Measurements from ENCODE around the gene MAPK7.

Gene MAPK7

DNA sequence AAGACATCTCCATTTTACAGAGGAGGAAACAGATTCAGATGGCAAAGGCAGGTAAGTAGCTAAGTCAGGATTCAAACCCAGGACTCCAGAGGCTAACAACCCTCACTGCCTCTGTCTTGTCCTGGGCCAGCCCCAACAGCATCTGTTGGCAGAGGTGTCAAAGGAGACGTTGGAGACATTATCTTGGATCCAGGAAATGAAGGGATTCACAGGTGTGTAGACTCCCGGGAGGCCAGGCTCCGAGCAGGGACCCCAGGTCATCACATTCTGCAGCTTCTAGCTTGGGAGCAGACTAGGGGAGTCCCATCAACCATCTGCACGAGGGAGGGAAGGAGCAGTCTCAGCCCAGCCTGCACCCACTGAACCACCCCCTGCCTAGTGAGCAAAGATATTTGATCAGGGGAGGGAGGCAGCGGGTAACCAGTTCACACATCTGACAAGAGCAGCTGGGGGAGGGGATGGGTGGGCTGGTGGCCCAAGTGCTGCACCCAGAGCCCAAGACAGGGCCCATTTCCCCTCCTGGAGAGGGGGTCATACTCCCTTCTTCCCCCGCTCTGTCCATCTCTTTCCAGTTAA, 14.8 kb upstream of the MAPK7 start:
- H3K4me3 Mint-ChIP-seq: peak overlapping the region in 1 of 2 donors; percentile 8
- H3K27me3 Mint-ChIP-seq: peaks cover 10 to 42% of the 10 kb centered on the region in 2 donors
- ATAC-seq (replicated peaks): no peak
- no peak for DNase-seq
- no peak overlapping the region for H3K27ac Mint-ChIP-seq
- peaks cover 2 to 15% of the 10 kb centered on the region in 2 donors for H3K4me1 Mint-ChIP-seq
- H3K36me3 Mint-ChIP-seq: no peaks in the 10 kb centered on the region
- H3K9me3 Mint-ChIP-seq: no peaks in the 10 kb centered on the region

GRCh38 chr17:19364699-19365498, 13.4 kb upstream of the MAPK7 start:
- no peak overlapping the region for H3K27ac Mint-ChIP-seq
- peaks cover 8 to 26% of the 10 kb centered on the region in 2 donors for H3K4me1 Mint-ChIP-seq
- no peaks in the 10 kb centered on the region for H3K9me3 Mint-ChIP-seq
- H3K36me3 Mint-ChIP-seq: no peaks in the 10 kb centered on the region
- H3K4me3 Mint-ChIP-seq: no peak overlapping the region
- no peak for DNase-seq
- peaks cover 0 to 30% of the 10 kb centered on the region in 2 donors for H3K27me3 Mint-ChIP-seq
- no peak for ATAC-seq (replicated peaks)

- no peak for DNase-seq
- Mint-ChIP-seq H3K4me1 (peaks cover 13 to 31% of the 10 kb centered on the region in 2 donors), H3K27ac (no peak overlapping the region), H3K36me3 (no peaks in the 10 kb centered on the region), H3K9me3 (no peaks in the 10 kb centered on the region), H3K4me3 (no peak overlapping the region), H3K27me3 (peaks cover 0 to 25% of the 10 kb centered on the region in 2 donors)
- no peak for ATAC-seq (replicated peaks)
Observed at GRCh38 chr17:19365499-19365817, 12.8 kb upstream of the MAPK7 start.

- Mint-ChIP-seq H3K27ac (no peak overlapping the region), H3K4me3 (no peak overlapping the region)
- ATAC-seq (replicated peaks): no peak
Observed at GRCh38 chr17:19365833-19366636, 12.3 kb upstream of the MAPK7 start.

DNA sequence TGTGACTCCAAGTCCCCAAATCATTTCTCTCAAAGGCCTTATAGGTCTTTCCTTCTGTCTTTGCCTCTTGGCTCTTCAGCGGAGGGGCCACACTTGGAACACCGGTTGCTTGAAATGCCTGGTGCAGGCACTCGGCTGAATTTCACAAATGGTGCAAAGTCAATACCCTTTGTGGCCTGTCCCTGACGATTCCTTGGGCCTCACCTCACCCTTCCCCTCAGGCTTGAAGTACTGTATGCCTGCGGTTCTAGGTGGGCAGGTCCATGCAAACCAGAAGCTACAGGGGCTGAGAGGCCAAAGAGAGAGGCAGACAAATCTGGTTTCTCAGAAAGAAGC, 11.7 kb upstream of the MAPK7 start:
- no peak for ATAC-seq (replicated peaks)
- peaks cover 24 to 38% of the 10 kb centered on the region in 2 donors for H3K4me1 Mint-ChIP-seq
- no peak for DNase-seq
- no peaks in the 10 kb centered on the region for H3K9me3 Mint-ChIP-seq
- H3K36me3 Mint-ChIP-seq: no peaks in the 10 kb centered on the region
- H3K27me3 Mint-ChIP-seq: peaks cover 0 to 17% of the 10 kb centered on the region in 2 donors
- H3K27ac Mint-ChIP-seq: no peak overlapping the region
- H3K4me3 Mint-ChIP-seq: no peak overlapping the region

More at GRCh38 chr17:19365833-19366636, 12.3 kb upstream of the MAPK7 start:
- no peak for DNase-seq
- peaks cover 18 to 37% of the 10 kb centered on the region in 2 donors for H3K4me1 Mint-ChIP-seq
- H3K27me3 Mint-ChIP-seq: peaks cover 0 to 21% of the 10 kb centered on the region in 2 donors
- no peaks in the 10 kb centered on the region for H3K36me3 Mint-ChIP-seq
- H3K9me3 Mint-ChIP-seq: no peaks in the 10 kb centered on the region

GRCh38 chr17:19368229-19368628, 10.1 kb upstream of the MAPK7 start:
- no peaks in the 10 kb centered on the region for H3K36me3 Mint-ChIP-seq
- peaks cover 31 to 41% of the 10 kb centered on the region in 2 donors for H3K4me1 Mint-ChIP-seq
- no peak overlapping the region for H3K4me3 Mint-ChIP-seq
- no peak for ATAC-seq (replicated peaks)
- peaks cover 0 to 17% of the 10 kb centered on the region in 2 donors for H3K27me3 Mint-ChIP-seq
- H3K9me3 Mint-ChIP-seq: no peaks in the 10 kb centered on the region
- no peak for DNase-seq
- H3K27ac Mint-ChIP-seq: no peak overlapping the region

DNA sequence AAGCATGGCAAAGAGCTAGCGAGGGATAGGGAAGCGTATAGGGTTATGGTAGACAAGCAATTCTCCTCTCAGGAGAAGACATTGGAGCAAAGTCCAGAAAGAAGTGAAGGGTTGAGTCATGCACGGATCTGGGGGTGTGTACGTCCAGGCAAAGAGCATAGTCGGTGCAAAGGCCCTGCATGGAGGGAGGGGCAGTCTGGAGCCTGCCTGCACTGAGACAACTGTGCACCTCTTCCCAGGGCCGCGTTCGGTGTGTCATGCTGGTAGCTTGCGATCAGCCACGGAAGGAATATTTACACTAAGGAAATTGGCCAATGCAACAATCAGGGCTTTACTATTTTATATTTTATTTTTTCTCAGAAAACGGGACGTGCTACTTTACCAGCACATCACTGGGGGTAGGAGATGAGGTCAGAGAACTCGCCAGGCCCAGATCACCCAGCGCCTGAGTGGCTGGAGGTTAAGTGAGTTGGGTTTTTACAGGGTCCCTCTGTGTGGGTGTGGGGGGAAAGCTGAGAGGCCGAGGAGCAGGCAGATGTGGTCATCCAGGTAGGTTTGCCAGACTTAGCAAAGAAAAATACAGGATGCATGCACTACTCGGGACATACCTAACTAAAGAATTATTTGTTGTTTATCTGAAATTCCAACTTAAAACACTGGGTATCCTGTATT, 9.1 kb upstream of the MAPK7 start:
- Mint-ChIP-seq H3K4me3 (no peak overlapping the region), H3K27me3 (peaks cover 0 to 12% of the 10 kb centered on the region in 2 donors), H3K27ac (no peak overlapping the region), H3K9me3 (no peaks in the 10 kb centered on the region), H3K4me1 (peaks cover 31 to 49% of the 10 kb centered on the region in 2 donors), H3K36me3 (peaks cover 0 to 3% of the 10 kb centered on the region in 2 donors)
- DNase-seq: no peak
- no peak for ATAC-seq (replicated peaks)

GRCh38 chr17:19369846-19370492, 8.3 kb upstream of the MAPK7 start:
- ATAC-seq (replicated peaks) (peak in 1 of 2 donors; percentile 47), DNase-seq (no peak)
- H3K4me3 Mint-ChIP-seq: peak overlapping the region; percentile 57 to 65
- H3K27me3 Mint-ChIP-seq: peaks cover 0 to 7% of the 10 kb centered on the region in 2 donors
- H3K4me1 Mint-ChIP-seq: peaks cover 31 to 49% of the 10 kb centered on the region in 2 donors
- peaks cover 0 to 3% of the 10 kb centered on the region in 2 donors for H3K36me3 Mint-ChIP-seq
- H3K9me3 Mint-ChIP-seq: no peaks in the 10 kb centered on the region
- peak overlapping the region; percentile 86 for H3K27ac Mint-ChIP-seq

DNA sequence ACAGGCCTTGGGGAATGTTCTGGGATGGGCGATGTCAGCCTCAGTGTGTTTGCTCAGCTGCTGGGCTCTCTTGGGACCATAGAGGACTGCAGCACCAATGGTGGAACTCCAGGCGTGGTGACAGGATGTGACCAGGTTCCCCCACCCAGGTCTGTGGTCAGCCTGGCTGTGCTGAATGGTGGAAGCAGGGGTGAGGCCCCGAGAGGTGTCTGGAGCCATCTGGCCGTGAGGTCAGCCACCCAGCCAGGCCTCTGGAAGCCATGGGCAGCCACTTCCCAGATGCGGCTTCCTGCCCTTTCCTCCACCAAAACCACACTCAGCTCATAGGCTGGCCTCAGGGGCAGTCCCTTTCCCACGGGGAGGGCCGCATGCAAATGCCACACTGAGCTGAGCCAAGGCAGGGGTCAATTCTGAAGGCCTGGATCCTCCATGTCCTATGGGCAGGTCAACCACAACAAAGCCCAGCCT, 7.8 kb upstream of the MAPK7 start:
- ATAC-seq (replicated peaks): peak; percentile 79 to 80
- peaks cover 31 to 49% of the 10 kb centered on the region in 2 donors for H3K4me1 Mint-ChIP-seq
- DNase-seq: peak; percentile 42

DNA sequence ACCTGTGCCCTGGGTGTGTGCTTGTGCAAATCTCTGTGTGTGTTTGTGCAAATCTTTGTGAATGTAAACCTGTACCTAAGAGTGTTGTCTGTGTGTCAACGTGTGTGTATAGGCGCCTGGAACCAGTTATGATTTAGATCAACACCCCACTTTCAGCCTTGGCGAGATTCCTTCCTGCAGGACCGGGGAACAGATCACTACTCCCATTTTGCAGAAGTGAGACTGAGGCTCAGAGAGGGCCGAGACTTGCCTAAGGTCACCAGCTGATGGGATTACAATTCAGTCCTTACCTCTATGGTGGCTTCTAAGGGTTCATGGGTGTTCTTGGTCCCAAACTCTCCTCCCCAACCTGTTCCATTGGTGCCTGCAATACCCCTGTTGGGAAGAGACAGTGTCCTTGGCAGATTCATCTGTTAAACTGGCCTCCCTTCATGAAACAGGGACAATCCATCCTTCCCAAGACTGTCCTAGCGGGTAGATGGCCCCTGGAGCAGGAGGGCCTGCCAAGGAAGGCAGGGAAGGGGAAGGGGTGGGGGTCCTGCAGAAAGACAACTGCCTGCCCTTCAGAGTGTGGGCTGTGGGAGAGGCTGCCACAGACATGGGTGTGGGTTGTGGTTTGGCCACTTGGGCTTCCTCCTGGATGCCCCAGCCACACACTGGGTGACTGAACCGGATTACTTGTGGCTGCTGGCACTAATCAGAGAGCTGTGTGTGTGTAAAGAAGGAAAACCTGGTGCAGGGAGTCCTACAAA, 6.9 kb upstream of the MAPK7 start:
- no peak for DNase-seq
- ATAC-seq (replicated peaks): peak; percentile 31 to 48

More for the DNA sequence above, 7.8 kb upstream of the MAPK7 start:
- no peaks in the 10 kb centered on the region for H3K9me3 Mint-ChIP-seq
- peak overlapping the region; percentile 86 for H3K27ac Mint-ChIP-seq
- H3K4me3 Mint-ChIP-seq: peak overlapping the region in 1 of 2 donors; percentile 65
- peaks cover 0 to 3% of the 10 kb centered on the region in 2 donors for H3K36me3 Mint-ChIP-seq
- H3K27me3 Mint-ChIP-seq: peaks cover 0 to 6% of the 10 kb centered on the region in 2 donors

DNA sequence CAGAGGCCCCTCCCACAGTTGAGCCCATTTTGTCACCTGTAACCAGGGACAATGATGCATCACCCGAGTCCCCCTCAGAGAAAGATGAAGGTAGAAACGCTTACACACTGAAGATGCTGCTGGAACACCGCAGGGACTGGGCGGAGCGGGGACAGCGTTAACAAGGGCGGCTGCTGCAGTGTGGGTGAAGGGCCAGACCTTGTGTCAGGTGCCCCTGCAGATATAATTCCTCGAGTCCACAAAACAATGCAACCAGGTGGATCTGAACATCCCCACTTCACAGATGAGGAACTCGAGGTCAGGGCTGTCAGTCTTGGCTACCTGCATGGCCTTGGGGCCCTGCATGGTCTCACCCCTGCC, 6.3 kb upstream of the MAPK7 start:
- Mint-ChIP-seq H3K36me3 (peaks cover 0 to 3% of the 10 kb centered on the region in 2 donors), H3K4me1 (peaks cover 34 to 52% of the 10 kb centered on the region in 2 donors), H3K9me3 (no peaks in the 10 kb centered on the region), H3K27me3 (no peaks in the 10 kb centered on the region), H3K27ac (no peak overlapping the region), H3K4me3 (no peak overlapping the region)
- ATAC-seq (replicated peaks) (no peak), DNase-seq (no peak)

More for the DNA sequence above, 6.9 kb upstream of the MAPK7 start:
- peaks cover 0 to 3% of the 10 kb centered on the region in 2 donors for H3K36me3 Mint-ChIP-seq
- no peak overlapping the region for H3K27ac Mint-ChIP-seq
- no peak overlapping the region for H3K4me3 Mint-ChIP-seq
- no peaks in the 10 kb centered on the region for H3K27me3 Mint-ChIP-seq
- peaks cover 31 to 49% of the 10 kb centered on the region in 2 donors for H3K4me1 Mint-ChIP-seq
- no peaks in the 10 kb centered on the region for H3K9me3 Mint-ChIP-seq

GRCh38 chr17:19372439-19372838, 5.9 kb upstream of the MAPK7 start:
- ATAC-seq (replicated peaks): no peak
- Mint-ChIP-seq H3K9me3 (no peaks in the 10 kb centered on the region), H3K27ac (no peak overlapping the region), H3K27me3 (no peaks in the 10 kb centered on the region), H3K4me3 (no peak overlapping the region), H3K4me1 (peaks cover 35 to 55% of the 10 kb centered on the region in 2 donors), H3K36me3 (peaks cover 0 to 3% of the 10 kb centered on the region in 2 donors)
- no peak for DNase-seq

GRCh38 chr17:19372866-19373504, 5.3 kb upstream of the MAPK7 start:
- H3K36me3 Mint-ChIP-seq: peaks cover 0 to 3% of the 10 kb centered on the region in 2 donors
- H3K27me3 Mint-ChIP-seq: no peaks in the 10 kb centered on the region
- DNase-seq (no peak), ATAC-seq (replicated peaks) (no peak)
- no peak overlapping the region for H3K4me3 Mint-ChIP-seq
- H3K9me3 Mint-ChIP-seq: no peaks in the 10 kb centered on the region
- H3K4me1 Mint-ChIP-seq: peaks cover 35 to 55% of the 10 kb centered on the region in 2 donors
- H3K27ac Mint-ChIP-seq: no peak overlapping the region
